Psoas muscle (tissue), 8 donors: ENCODE measurements around the gene SCAF4. TPM values are rescaled to one million over a fixed set of nuclear protein-coding genes. Genes with fewer than 3 reads are reported as not detected.

ENCODE experiments used
- ATAC-seq, 4 donors: fragments of 200-7000 bp; cut with Tn5 transposase; one replicate each; pipeline ENCODE4 v1.9.1; 2020; ENCODE audit warnings: moderate library complexity in 3 of 4, mild to moderate bottlenecking in 2 of 4
- DNase-seq, 2 donors: peaks; one replicate each; pipeline ENCODE4 v3.0.0-alpha.2; 2020
- H3K27ac ChIP-seq: fragments of 200-600 bp; one replicate; pipeline ENCODE4 v1.8.0; 2022
- H3K27me3 ChIP-seq, 3 donors: fragments of 200-600 bp in 1 of 3; one replicate each; pipeline versions ENCODE4 v1.6.1 to v1.8.0; 2013 to 2022; ENCODE audit warnings: low read length in 2 of 3, mild to moderate bottlenecking in 2 of 3, moderate library complexity in 1 of 3; ENCODE audit not compliant: insufficient read depth in 3 of 3
- H3K36me3 ChIP-seq, 2 donors: fragments of 200-600 bp in 1 of 2; one replicate each; pipeline versions ENCODE4 v1.6.1 to v1.8.0; 2013 to 2022; ENCODE audit warnings: low read depth in 1 of 2, mild to moderate bottlenecking in 1 of 2, moderate library complexity in 1 of 2; ENCODE audit not compliant: insufficient read depth in 1 of 2
- H3K4me1 ChIP-seq: fragments of 200-600 bp; one replicate; pipeline ENCODE4 v1.8.0; 2022
- H3K4me3 ChIP-seq: fragments of 200-600 bp; one replicate; pipeline ENCODE4 v1.8.0; 2022; ENCODE audit warnings: mild to moderate bottlenecking
- H3K9me3 ChIP-seq: fragments of 200-600 bp; one replicate; pipeline ENCODE4 v1.8.0; 2022
- CTCF ChIP-seq: fragments of 200-600 bp; IDR thresholded peaks from one replicate; pipeline ENCODE4 v1.8.0; 2022; ENCODE audit warnings: antibody characterized with exemption
- WGBS, 3 donors: extraction: QIAGEN DNeasy Blood & Tissue Kit; methylation state at CpG; one replicate each; pipeline versions ENCODE4 v1.1.6 to v1.1.7; 2013; 5-methylcytosine and 5-hydroxymethylcytosine counted together
- intact Hi-C, 2 donors: fragments of 100-400 bp; cut with DNase I; formaldehyde crosslinking; loops; one replicate each; pipeline versions ENCODE4 v1.11.0 to v1.14.2; 2022
- polyA plus RNA-seq, 3 donors: library from polyadenylated mRNA; stranded (reverse); fragments of 200-250 nt; gene quantifications; one replicate each; pipeline ENCODE4 v1.2.3, GENCODE V29; 2013
- total RNA-seq, 4 donors: library from RNA; stranded (reverse); fragmentation: NEBNext Ultra II Directional in 2 of 4; extraction: Animal tissue kit (Norgen Biotek cat#: 25700) in 2 of 4; gene quantifications; one replicate each; pipeline versions ENCODE4 v1.2.1 to v1.2.4, GENCODE V29; 2021 to 2023
- donor health status: healthy with polysubstance abuse.
- donor health status: DM: no; HTN: no; CAD: no; lungs with moderate emphysema.
- donor health status: Bipolar disorder and iron deficiency.
- donor health status: healthy.
- donor health status: DM: yes; HTN: yes; CAD: no.
- donor health status: DM: no; HTN: no; CAD: no.
- donor health status: DM: no; HTN: no; CAD: no.
- donor health status: DM: yes; HTN: yes; CAD: no.

Gene SCAF4
- total and polyA plus RNA-seq, 7 donors = 7.5 to 23.9 (median 17.3) TPM

GRCh38 chr21:31650930-31651329 lies 81.0 kb downstream of the SCAF4 start:
- Histone ChIP-seq H3K4me3 (no peak overlapping the region), H3K9me3 (no peaks in the 10 kb centered on the region), H3K27ac (no peak overlapping the region), H3K27me3 (no peaks in the 10 kb centered on the region), H3K36me3 (no peaks in the 10 kb centered on the region), H3K4me1 (no peaks in the 10 kb centered on the region)
- ATAC-seq (no peak), DNase-seq (no peak)
- TF ChIP-seq CTCF = no peak
- WGBS, 3 donors = 91 to 95% (median 93%) methylated on average over 3 of the region's 3 CpGs
- intact Hi-C loops = no loop called here

- DNase-seq = no peak
- Histone ChIP-seq H3K9me3 (no peaks in the 10 kb centered on the region), H3K27ac (no peak overlapping the region), H3K4me3 (no peak overlapping the region), H3K27me3 (no peaks in the 10 kb centered on the region), H3K4me1 (no peaks in the 10 kb centered on the region), H3K36me3 (no peaks in the 10 kb centered on the region)
- no peak for TF ChIP-seq CTCF
- intact Hi-C loops = no loop called here
- 85 to 93% (median 92%) methylated on average over 3 of the region's 3 CpGs for WGBS, 3 donors
- ATAC-seq = no peak
Observed at GRCh38 chr21:31647650-31648049, 84.3 kb downstream of the SCAF4 start.

- WGBS, 3 donors = 64 to 77% (median 71%) methylated on average over 4 of the region's 4 CpGs
- ATAC-seq = no peak
- Histone ChIP-seq H3K36me3 (no peaks in the 10 kb centered on the region), H3K27ac (no peak overlapping the region), H3K9me3 (no peaks in the 10 kb centered on the region), H3K27me3 (no peaks in the 10 kb centered on the region), H3K4me1 (no peaks in the 10 kb centered on the region), H3K4me3 (no peak overlapping the region)
- intact Hi-C loops = no loop called here
- no peak for DNase-seq
- TF ChIP-seq CTCF = no peak
Observed at GRCh38 chr21:31644643-31645042, 87.3 kb downstream of the SCAF4 start.

GRCh38 chr21:31641416-31641922 lies 90.4 kb downstream of the SCAF4 start:
- Histone ChIP-seq H3K27ac (no peak overlapping the region), H3K27me3 (no peaks in the 10 kb centered on the region), H3K36me3 (no peaks in the 10 kb centered on the region), H3K4me3 (no peak overlapping the region), H3K9me3 (no peaks in the 10 kb centered on the region), H3K4me1 (no peaks in the 10 kb centered on the region)
- intact Hi-C loops = no loop called here
- WGBS, 3 donors = 93 to 95% (median 95%) methylated on average over 9 to 12 of the region's 12 CpGs
- TF ChIP-seq CTCF = no peak
- no peak for ATAC-seq
- no peak for DNase-seq

- Histone ChIP-seq H3K9me3 (no peaks in the 10 kb centered on the region), H3K4me3 (no peak overlapping the region), H3K27ac (no peak overlapping the region), H3K27me3 (no peaks in the 10 kb centered on the region), H3K36me3 (no peaks in the 10 kb centered on the region), H3K4me1 (no peaks in the 10 kb centered on the region)
- TF ChIP-seq CTCF = no peak
- DNase-seq (no peak), ATAC-seq (no peak)
- intact Hi-C loops = loop anchor here in 1 of 2 donors (10.0 kb wide), 1 partner anchor 888 kb away; no protein-coding TSS in a partner anchor
- WGBS, 3 donors = 81 to 90% (median 84%) methylated on average over 2 of the region's 2 CpGs
Observed at GRCh38 chr21:31636874-31637273, 95.0 kb downstream of the SCAF4 start.
